B cell (primary cell): ENCODE measurements around the gene CABP2. TPM values are rescaled to one million over a fixed set of nuclear protein-coding genes. Genes with fewer than 3 reads are reported as not detected.

Experiments
- ATAC-seq: fragments of 200-7000 bp; cut with Tn5 transposase; one replicate; pipeline ENCODE4 v1.10.0; 2021; ENCODE audit warnings: low read depth, mild to moderate bottlenecking, moderate number of reproducible peaks, moderate library complexity
- CTCF ChIA-PET: fragments of 350-600 bp; sonication (Branson Sonifier 250); formaldehyde crosslinking; loops from one replicate; lab custom pipeline; 2021; ENCODE audit warnings: antibody characterized with exemption, inconsistent platforms; lab: Charles Lee
- POLR2A ChIA-PET: fragments of 350-600 bp; sonication (Branson Sonifier 250); formaldehyde crosslinking; loops from one replicate; lab custom pipeline; 2021; ENCODE audit warnings: antibody characterized with exemption; lab: Charles Lee
- DNase-seq: peaks from one replicate; pipeline ENCODE4 v3.0.0; 2013
- H2AFZ ChIP-seq: 2 replicates; pipeline ENCODE4 v1.6.1; 2012; ENCODE audit warnings: mild to moderate bottlenecking, low read depth, low read length; ENCODE audit not compliant: insufficient read depth, poor library complexity, severe bottlenecking
- H3K27ac ChIP-seq, 2 donors: 1 replicate in 1 of 2; 2 replicates in 1 of 2; pipeline ENCODE4 v1.5.1; 2012 to 2013; ENCODE audit warnings: low read length in 2 of 2, mild to moderate bottlenecking in 2 of 2, moderate library complexity in 1 of 2
- H3K27me3 ChIP-seq, 4 experiments: fragments of 200-600 bp in 1 of 4; sonication (generic) in 1 of 4; replicated peaks in 1 of 4; 1 replicate in 2 of 4; 2 replicates in 2 of 4; pipeline versions ENCODE4 v1.6.1 to v1.7.0; 2013 to 2016; ENCODE audit warnings: low read length in 3 of 4, mild to moderate bottlenecking in 2 of 4, mixed read lengths in 1 of 4, moderate library complexity in 1 of 4; ENCODE audit not compliant: insufficient read depth in 4 of 4, control insufficient read depth in 3 of 4; ENCODE audit errors: control extremely low read depth in 1 of 4
- H3K36me3 ChIP-seq, 2 experiments: replicated peaks in 1 of 2; 1 replicate in 1 of 2; 2 replicates in 1 of 2; pipeline versions ENCODE4 v1.6.1 to v1.7.1; 2013; ENCODE audit warnings: low read length in 1 of 2; ENCODE audit not compliant: insufficient read depth in 2 of 2, control insufficient read depth in 1 of 2; ENCODE audit errors: control extremely low read depth in 1 of 2, extremely low read depth in 1 of 2
- H3K4me1 ChIP-seq, 2 donors: fragments of 200-600 bp in 1 of 2; sonication (generic) in 1 of 2; 1 replicate in 1 of 2; 2 replicates in 1 of 2; pipeline versions ENCODE4 v1.5.1 to v1.6.1; 2013 to 2017; ENCODE audit warnings: low read length in 2 of 2; ENCODE audit not compliant: control insufficient read depth in 2 of 2, insufficient read depth in 2 of 2
- H3K4me2 ChIP-seq: replicated peaks from 2 replicates; pipeline ENCODE3; 2012; ENCODE audit warnings: mild to moderate bottlenecking, low read depth, low read length; ENCODE audit not compliant: poor library complexity, severe bottlenecking
- H3K4me3 ChIP-seq, 5 experiments: fragments of 200-600 bp in 1 of 5; sonication (generic) in 1 of 5; 1 replicate in 3 of 5; 2 replicates in 2 of 5; pipeline versions ENCODE4 v1.5.1 to v1.7.0; 2011 to 2016; ENCODE audit warnings: low read length in 4 of 5, mild to moderate bottlenecking in 4 of 5, low read depth in 2 of 5, control low read depth in 1 of 5, moderate library complexity in 1 of 5; ENCODE audit not compliant: insufficient read depth in 1 of 5; ENCODE audit errors: control extremely low read depth in 1 of 5, extremely low read depth in 1 of 5
- H3K79me2 ChIP-seq: fragments of 200-600 bp; sonication (generic); one replicate; pipeline ENCODE4 v1.6.0; 2016; ENCODE audit warnings: low read length; ENCODE audit not compliant: control insufficient read depth, insufficient read depth
- H3K9ac ChIP-seq: fragments of 200-600 bp; sonication (generic); 2 replicates; pipeline ENCODE4 v1.6.1; 2017; ENCODE audit warnings: mild to moderate bottlenecking, low read length, moderate library complexity
- H3K9me3 ChIP-seq, 3 donors: one replicate each; pipeline versions ENCODE4 v1.6.1 to v1.7.1; 2013; ENCODE audit warnings: low read length in 2 of 3; ENCODE audit not compliant: control insufficient read depth in 2 of 3, insufficient read depth in 1 of 3; ENCODE audit errors: control extremely low read depth in 1 of 3
- H4K20me1 ChIP-seq: 2 replicates; pipeline ENCODE4 v1.6.0; 2012; ENCODE audit warnings: mild to moderate bottlenecking, low read length; ENCODE audit not compliant: insufficient read depth, control insufficient read depth, poor library complexity, severe bottlenecking
- H3K27ac Mint-ChIP-seq: one replicate; pipeline ENCODE4 v1.8.0; 2021; ENCODE audit warnings: mixed read lengths
- H3K27me3 Mint-ChIP-seq: one replicate; pipeline ENCODE4 v1.8.0; 2021; ENCODE audit warnings: mixed read lengths
- H3K4me1 Mint-ChIP-seq: one replicate; pipeline ENCODE4 v1.8.0; 2021; ENCODE audit warnings: mixed read lengths
- H3K4me3 Mint-ChIP-seq: one replicate; pipeline ENCODE4 v1.8.0; 2021; ENCODE audit warnings: mixed read lengths
- H3K9me3 Mint-ChIP-seq: one replicate; pipeline ENCODE4 v1.8.0; 2022; ENCODE audit warnings: mixed read lengths; ENCODE audit not compliant: insufficient read depth
- CTCF ChIP-seq: fragments of 200-600 bp; IDR thresholded peaks from one replicate; pipeline ENCODE4 v1.8.0; 2022; ENCODE audit warnings: antibody characterized with exemption, mild to moderate bottlenecking
- EZH2 ChIP-seq: IDR thresholded peaks from 2 replicates; pipeline ENCODE4 v1.6.1; 2012; ENCODE audit warnings: borderline replicate concordance, low read depth, mild to moderate bottlenecking, moderate library complexity, low read length; ENCODE audit not compliant: insufficient read depth, poor library complexity, severe bottlenecking
- WGBS: methylation state at CpG from one replicate; pipeline ENCODE4 v1.1.5; 2013; ENCODE audit warnings: missing lambda C conversion rate; ENCODE audit not compliant: insufficient coverage; 5-methylcytosine and 5-hydroxymethylcytosine counted together
- intact Hi-C: fragments of 100-400 bp; cut with micrococcal nuclease; formaldehyde crosslinking; loops from one replicate; pipeline ENCODE4 v1.10.0; 2022
- polyA plus RNA-seq: library from polyadenylated mRNA; depleted of rRNA; stranded (reverse); fragments of >200 nt; gene quantifications from 2 replicates; pipeline ENCODE4 v1.2.3, GENCODE V29; 2012
- total RNA-seq, 2 donors: library from RNA; stranded (reverse); fragments of 120-200 nt in 1 of 2; gene quantifications; 1 replicate in 1 of 2; 2 replicates in 1 of 2; pipeline versions ENCODE4 v1.2.3 to v1.2.4, GENCODE V29; 2013 to 2022

Gene CABP2
- total and polyA plus RNA-seq, 2 donors (not counting 1 experiment from before 2014, with no cell fraction given): not detected

- Histone ChIP-seq H3K27me3 (no peaks in the 10 kb centered on the region), H3K79me2 (peaks cover 39% of the 10 kb centered on the region), H2AFZ (no peak overlapping the region), H4K20me1 (peaks cover 64% of the 10 kb centered on the region), H3K9ac (no peak overlapping the region), H3K4me1 (peaks cover 18 to 25% of the 10 kb centered on the region in 2 donors), H3K9me3 (no peaks in the 10 kb centered on the region), H3K36me3 (peaks cover 0 to 66% of the 10 kb centered on the region in 2 experiments), H3K4me2 (no peak overlapping the region), H3K4me3 (no peak overlapping the region), H3K27ac (no peak overlapping the region)
- no peak for ATAC-seq
- no peak overlapping the region for H3K27ac Mint-ChIP-seq
- WGBS: 100% methylated on average over 3 of the region's 9 CpGs
- TF ChIP-seq EZH2 (no peak), CTCF (no peak)
- intact Hi-C loops: no loop called here
- DNase-seq: no peak
- no peaks in the 10 kb centered on the region for H3K9me3 Mint-ChIP-seq
- POLR2A ChIA-PET: no interaction called here
- CTCF ChIA-PET: interaction anchor here (1.4 kb wide), 1 partner anchor 119 kb away, joined by 3 read pairs; no protein-coding TSS in a partner anchor
- no peaks in the 10 kb centered on the region for H3K27me3 Mint-ChIP-seq
- no peak overlapping the region for H3K4me3 Mint-ChIP-seq
- peaks cover 28% of the 10 kb centered on the region for H3K4me1 Mint-ChIP-seq
Measured at GRCh38 chr11:67500831-67501715, 22.2 kb downstream of the CABP2 start.

GRCh38 chr11:67500484-67500821 is 22.8 kb downstream of the CABP2 start:
- no peak overlapping the region for H3K27ac Mint-ChIP-seq
- peaks cover 22% of the 10 kb centered on the region for H3K4me1 Mint-ChIP-seq
- TF ChIP-seq EZH2 (no peak), CTCF (no peak)
- Histone ChIP-seq H3K4me3 (no peak overlapping the region), H3K9me3 (no peaks in the 10 kb centered on the region), H3K4me1 (peaks cover 12 to 18% of the 10 kb centered on the region in 2 donors), H3K27me3 (no peaks in the 10 kb centered on the region), H4K20me1 (peaks cover 60% of the 10 kb centered on the region), H3K36me3 (peaks cover 0 to 72% of the 10 kb centered on the region in 2 experiments), H3K4me2 (no peak overlapping the region), H3K79me2 (peaks cover 39% of the 10 kb centered on the region), H3K9ac (no peak overlapping the region), H2AFZ (no peak overlapping the region), H3K27ac (no peak overlapping the region)
- intact Hi-C loops: no loop called here
- no peak overlapping the region for H3K4me3 Mint-ChIP-seq
- POLR2A ChIA-PET: interaction anchor here (0.5 kb wide), 1 partner anchor 79 kb away, joined by 4 read pairs; no protein-coding TSS in a partner anchor
- no CpG with 5 or more reads among the region's 1 CpG for WGBS
- no peaks in the 10 kb centered on the region for H3K9me3 Mint-ChIP-seq
- CTCF ChIA-PET: no interaction called here
- ATAC-seq (no peak), DNase-seq (no peak)
- H3K27me3 Mint-ChIP-seq: no peaks in the 10 kb centered on the region
